GM18951 (cell line): ENCODE results near the gene STRIP1.

Experiments used
- POLR2A ChIP-seq: IDR thresholded peaks from 4 replicates; pipeline ENCODE4 v1.6.1; 2011; ENCODE audit warnings: mild to moderate bottlenecking; ENCODE audit not compliant: insufficient read length, insufficient read depth; ENCODE audit errors: extremely low read depth
- in situ Hi-C: fragments of 300-500 bp; cut with MboI; formaldehyde crosslinking; loops from one replicate; pipeline ENCODE4 v1.12.0; 2022; ENCODE audit warnings: low sequenced_read_pairs, mixed read lengths, inconsistent platforms; ENCODE audit not compliant: unreplicated experiment

STRIP1 gene

DNA sequence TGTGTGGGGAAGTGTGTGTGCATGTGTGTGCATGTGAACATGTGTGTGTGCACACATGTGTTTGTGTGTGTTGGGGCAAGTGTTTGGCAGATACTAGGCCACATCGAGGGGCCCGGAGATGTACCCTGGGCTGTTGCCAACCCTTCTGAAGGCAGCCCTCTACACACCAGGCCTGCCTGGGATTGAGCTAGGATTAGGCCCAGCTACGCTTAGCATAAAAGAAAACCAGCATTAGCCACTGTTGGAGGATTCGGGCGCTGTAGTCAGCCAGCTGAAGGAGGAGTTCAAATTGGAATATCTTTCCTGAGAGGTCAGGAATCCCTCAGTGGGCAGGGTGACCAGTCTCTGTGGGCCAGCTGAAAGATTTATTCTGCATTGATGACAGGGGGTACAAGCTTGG, 46.6 kb downstream of the STRIP1 start:
- in situ Hi-C loops, result no loop called here
- no peak for TF ChIP-seq POLR2A

DNA sequence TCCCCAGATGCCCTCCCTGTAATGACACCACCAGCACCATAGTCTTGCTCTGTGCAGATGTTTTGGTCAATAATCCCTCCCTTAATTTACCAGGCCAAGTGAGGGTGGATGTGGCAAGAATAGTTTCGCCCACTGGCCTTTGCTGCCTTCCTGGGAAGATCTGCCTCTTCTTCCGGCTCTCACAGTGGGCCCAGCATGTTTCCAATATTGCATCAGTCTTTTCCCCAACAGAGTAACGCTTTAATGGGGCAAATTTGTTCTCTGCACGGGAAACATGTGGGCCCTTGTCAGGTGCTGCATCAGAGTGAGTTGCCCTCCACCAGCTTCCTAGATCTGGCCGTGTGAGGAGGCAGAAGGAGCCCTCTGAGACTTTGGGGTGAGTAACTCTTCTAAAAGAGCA, 48.1 kb downstream of the STRIP1 start:
- TF ChIP-seq POLR2A, result no peak
- in situ Hi-C loops, result no loop called here

DNA sequence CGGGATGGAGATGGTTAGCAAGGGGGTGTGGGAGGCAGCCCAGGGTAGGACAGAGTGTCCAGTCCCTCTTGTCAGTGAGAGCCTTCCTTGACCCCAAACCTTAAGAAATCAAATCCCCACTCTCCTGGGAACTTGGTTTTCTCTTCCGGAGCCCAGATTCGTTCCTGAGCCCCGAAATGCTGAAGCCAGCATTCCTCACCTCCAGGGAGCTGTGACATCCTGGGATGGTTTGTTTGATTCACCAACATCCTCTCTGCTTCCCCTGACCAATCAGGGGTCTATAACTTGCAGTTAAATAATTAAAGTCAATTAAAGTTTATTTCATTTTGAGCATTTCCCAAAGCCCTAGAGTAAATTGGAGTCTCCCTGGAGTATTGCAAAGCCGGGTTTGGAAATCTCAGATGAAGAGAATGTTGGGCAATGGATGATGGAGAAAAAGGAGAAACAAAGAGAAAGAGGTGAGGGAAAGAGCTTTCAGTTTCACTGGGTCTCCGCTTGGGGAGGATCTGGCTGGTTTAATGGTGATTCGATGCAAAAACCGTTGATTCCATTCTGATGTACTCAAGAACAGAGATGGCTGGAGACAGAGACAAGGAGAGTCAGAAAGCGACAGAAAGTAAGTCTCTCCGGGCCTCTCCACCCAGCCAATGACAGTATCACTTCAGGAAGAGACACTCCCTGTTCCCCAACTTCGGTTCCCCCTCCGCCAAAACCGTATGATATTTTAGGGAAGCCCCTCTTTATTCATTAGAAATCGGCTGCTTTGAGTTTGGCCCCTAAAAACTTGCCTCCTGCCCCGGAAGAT, 48.8 kb downstream of the STRIP1 start:
- in situ Hi-C loops, result no loop called here

DNA sequence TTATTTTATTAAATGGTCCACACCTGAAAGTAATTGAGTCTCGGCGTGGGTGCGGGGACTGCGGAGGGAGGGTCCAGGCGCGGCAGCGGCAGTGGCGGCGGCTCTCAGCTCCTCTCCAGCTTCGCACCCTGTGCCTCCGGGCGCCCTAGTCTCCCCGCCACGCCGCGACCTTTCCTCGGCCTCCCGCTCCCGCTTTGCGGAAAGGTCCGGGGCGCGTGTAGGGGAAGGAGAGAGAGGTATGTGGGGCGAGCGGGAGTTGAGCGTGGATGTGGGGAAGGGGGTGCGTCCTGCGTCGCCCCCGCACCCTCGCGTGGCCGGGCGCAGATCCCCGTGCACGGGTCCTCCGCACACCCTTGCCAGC, 49.4 kb downstream of the STRIP1 start:
- no peak for TF ChIP-seq POLR2A

More for the DNA sequence above, 48.8 kb downstream of the STRIP1 start:
- TF ChIP-seq POLR2A, result no peak

DNA sequence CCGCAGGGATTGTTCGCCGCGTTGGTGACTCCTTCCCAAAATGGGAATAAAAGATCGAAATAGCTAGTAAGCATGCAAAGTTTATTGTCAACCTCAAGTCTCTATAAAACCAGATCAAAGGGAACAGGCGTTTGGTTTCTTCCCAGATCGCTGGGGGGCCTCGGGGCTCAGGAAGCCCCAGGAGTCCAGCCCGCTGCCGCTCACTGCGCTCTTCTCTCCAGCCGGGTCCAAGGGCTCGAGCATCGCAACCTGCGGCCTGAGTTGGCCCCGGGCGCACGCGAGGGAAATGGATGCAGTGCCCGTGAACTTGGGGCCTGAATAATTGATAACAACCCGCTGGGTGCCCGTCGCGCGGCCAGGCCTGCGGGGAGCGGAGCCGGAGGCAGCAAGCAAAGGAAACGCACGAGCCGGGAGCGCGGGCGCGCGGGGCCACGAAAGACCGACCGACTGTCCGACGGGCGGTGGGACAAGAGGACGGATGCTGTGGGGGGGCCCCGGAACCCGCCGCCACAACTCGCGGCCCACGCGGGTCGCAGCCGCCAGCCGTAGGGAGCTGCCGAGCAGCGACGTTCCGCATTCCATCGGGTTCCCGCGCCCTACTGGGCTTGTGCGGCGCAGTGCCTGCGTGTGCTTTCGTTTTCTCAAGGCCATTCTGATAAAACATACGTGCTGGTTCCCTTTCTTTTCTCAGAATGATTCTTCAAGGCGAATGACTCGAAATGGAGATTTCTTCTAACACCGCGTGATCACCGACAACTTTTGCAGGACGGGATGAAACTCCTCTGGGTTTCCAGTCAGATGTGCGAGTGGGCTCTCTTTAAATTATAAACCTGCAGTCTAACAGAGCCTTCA, 50.0 kb downstream of the STRIP1 start:
- no peak for TF ChIP-seq POLR2A

More for the DNA sequence above, 49.4 kb downstream of the STRIP1 start:
- in situ Hi-C loops, result no loop called here

DNA sequence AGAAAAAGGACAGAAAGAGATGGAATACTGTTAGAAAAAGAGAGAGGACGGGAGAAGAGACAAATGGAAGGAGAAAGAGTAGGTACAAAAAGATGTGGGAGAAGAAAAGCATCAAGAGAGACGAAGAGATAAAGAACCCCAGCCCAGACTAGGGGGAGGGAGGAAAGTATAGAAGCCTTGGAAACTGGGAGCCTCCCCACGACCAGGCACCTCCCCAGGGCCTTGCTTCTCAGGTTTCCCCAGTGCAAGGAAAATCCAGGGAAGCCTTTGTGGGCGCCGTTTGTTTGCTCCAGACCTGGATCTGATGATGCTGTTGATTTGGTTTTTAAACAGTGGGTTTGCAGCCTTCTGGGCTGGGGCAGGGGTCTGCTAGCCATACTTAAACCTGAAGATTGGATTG, 51.2 kb downstream of the STRIP1 start:
- no peak for TF ChIP-seq POLR2A
- in situ Hi-C loops, result no loop called here

More for the DNA sequence above, 50.0 kb downstream of the STRIP1 start:
- in situ Hi-C loops, result no loop called here

DNA sequence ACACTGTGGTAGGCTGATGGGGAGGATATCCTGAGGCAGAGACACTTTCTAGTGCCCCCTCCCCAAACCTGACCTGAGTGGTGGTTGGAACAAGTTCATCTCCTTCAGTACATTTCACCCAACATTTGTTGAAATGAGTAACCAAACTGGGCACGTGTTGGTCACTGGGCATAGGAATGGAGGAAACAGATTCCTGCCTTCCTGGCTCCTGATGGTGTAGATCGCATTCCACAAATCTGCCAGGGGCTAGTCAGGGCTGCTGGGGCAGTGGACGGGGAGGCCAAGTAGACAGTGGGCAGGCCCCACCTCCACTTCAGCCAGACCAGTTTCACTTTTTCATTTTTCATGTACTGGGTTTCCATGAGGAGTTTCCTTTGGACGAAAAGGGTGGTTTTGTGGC, 52.5 kb downstream of the STRIP1 start:
- TF ChIP-seq POLR2A, result no peak
- in situ Hi-C loops, result no loop called here

DNA sequence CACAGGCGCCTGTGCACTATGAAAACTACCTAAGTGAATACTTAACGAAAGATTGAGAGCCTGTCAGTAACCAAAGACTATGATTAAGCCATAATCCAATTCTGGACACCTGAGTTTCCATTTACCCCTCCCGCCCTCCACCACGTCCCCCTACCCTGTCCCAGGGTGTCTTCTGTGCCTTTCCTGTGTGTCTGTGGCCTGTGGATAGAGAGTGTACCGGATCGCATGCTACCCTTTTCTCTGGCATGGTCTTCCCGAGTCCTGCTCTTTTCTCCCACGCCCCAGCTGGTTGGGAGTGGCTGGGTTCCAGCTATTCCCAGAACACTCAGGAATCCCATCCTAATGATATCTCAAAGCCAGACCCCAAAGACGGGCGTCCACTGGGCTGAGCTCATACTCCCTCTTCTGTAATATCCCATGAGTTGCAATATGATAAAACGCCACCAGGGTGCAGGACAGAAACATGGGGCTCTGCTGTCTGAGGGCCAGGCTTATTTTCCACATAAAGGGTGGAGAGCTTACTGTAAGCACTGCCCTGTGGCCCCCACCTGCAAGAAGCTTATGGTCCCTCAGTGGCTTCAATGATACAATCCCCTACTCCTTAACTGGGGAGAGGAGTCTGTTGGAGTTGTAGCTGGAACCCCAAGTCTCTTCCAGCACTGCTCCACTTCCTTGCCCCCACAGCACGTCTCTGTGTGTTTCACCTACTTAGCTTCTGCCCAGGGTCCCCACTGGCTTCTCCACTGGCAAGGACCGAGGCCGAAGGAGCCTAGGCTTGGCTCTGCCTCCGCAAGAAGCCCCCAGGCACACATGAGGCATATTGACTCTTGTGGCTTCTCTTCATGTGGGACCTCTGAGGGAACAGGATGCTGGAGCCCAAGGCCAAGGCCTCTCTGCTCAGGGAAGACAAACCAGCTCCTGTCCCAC, 53.7 kb downstream of the STRIP1 start:
- no peak for TF ChIP-seq POLR2A
- in situ Hi-C loops, result no loop called here

DNA sequence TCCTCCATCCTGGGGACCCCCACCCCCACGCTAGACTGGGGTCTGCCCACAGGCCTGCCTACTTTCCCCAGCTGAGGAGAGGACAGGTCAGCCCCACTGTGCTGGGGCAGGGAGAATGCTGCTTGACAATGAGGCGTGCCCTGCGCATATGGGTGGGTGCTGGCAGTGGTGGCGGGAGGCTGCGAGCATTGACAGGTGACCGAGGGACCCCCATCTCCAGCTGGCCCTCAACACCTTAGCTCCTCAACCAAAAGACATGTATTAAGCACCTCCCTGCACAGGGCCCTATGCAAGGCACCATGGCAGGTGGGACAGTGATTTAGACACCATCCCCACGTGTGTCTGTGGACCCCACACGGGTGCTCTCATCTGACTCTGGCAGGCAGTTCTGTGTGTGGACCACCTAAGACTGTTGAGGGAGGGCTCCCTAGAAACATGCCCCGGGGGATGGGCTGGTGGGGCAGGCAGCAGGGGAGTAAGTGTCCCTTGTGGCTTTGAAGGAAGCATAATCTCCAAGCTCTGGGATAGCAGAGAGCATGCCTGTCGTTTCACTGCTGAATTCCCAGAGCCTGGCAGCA, 54.4 kb downstream of the STRIP1 start:
- in situ Hi-C loops, result no loop called here
- TF ChIP-seq POLR2A, result no peak

DNA sequence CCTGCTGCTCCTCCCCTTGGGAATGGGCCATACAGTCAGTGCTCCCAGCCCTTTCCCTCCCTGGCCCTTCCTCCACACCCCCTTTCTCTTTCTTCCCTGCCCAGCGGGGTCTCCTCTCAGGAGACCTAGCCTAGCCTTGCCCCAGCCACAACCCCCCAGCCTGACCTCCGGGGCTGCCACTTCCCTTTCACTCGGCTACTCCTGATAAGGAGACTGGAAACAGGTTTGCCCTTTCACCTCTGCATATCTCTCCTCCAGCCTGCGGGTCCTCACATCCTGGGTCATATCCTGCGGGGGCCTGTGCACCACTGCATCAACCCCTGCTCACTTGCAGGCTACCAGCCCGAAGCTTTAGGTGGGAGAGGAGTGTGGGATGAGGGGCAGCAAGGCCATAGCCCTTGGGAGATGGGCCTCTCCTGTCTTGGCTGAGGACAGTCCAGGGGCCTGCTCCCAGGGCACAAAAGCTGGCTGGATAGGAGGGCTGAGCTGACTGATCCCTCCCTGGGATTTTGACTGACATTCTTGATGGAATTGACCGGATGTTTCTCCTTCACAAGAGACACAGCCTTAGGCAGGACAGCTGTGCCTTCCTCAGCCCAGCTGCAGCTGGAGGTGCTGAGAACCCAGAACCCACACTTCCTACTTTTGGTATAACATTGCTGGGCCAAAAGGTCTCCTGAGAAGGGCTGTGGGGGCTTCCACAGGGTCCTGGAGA, 55.3 kb downstream of the STRIP1 start:
- in situ Hi-C loops, result no loop called here
- no peak for TF ChIP-seq POLR2A

DNA sequence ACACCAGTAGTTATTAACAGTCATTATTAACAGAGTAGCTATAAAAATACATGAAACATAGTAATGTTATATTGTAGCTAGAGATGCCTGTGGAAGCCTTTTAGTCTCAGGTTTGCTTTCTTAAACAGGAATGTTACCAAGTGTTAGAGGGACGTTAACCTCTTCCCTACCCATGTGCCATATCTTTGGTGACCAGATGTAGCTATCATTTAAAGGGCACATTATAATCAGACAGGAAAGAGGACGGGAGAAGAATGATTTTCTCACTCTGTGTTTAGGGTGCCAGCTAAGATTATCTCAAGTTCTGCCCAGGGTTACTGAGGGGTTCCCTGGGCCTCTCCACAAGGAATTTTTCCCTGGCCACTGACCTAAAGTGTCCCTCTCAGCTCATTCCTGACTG, 57.0 kb downstream of the STRIP1 start:
- in situ Hi-C loops, result no loop called here

DNA sequence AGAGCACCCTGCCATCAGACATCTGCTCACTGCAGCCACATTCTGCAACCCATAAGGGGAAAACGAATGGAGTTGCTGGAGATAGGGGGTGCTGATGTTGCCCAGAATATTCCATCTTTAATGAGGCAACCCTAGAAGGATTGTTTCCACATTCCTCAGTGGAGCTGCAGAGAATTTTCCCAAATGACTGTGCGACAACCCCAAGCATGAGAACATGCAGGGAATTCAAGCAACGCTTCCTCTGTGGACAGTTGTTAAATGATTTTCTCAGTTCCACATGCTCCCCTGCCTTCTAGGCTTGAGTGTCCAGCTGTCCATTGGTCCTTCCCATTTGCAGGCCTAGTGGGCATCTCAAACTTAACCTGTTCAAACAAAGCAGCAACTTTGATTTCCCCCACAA, 57.4 kb downstream of the STRIP1 start:
- in situ Hi-C loops, result no loop called here
- TF ChIP-seq POLR2A, result no peak

More for the DNA sequence above, 57.0 kb downstream of the STRIP1 start:
- TF ChIP-seq POLR2A, result no peak
